Measurements from ENCODE around the gene PLAAT1. TPM values are rescaled to one million over a fixed set of nuclear protein-coding genes. Genes with fewer than 3 reads are reported as not detected.

PLAAT1 gene
- total and polyA plus RNA-seq, 11 donors = 3.9 to 11.4 (median 7.0) TPM

GRCh38 chr3:193212844-193213243, 28.2 kb upstream of the PLAAT1 start:
- 56 to 76% (median 57%) methylated on average over 1 of the region's 1 CpG for WGBS, 4 donors
- ATAC-seq = no peak
- Histone ChIP-seq H3K4me3 (no peak overlapping the region), H3K27me3 (peaks cover 0 to 5% (median 0%) of the 10 kb centered on the region in 9 donors), H3K4me1 (peaks cover 0 to 2% (median 0%) of the 10 kb centered on the region in 12 donors), H3K9me3 (no peaks in the 10 kb centered on the region), H3K27ac (no peak overlapping the region), H3K36me3 (no peaks in the 10 kb centered on the region)
- DNase-seq = no peak
- intact Hi-C loops (cut with DNase I) = no loop called here
- no peak for TF ChIP-seq CTCF (IDR thresholded peaks at IDR 0.05)
- no peak for TF ChIP-seq POLR2A (IDR thresholded peaks at IDR 0.05)

GRCh38 chr3:193214445-193214844, 26.6 kb upstream of the PLAAT1 start:
- H3K9me3 ChIP-seq = no peaks in the 10 kb centered on the region
- no peak for ATAC-seq

GRCh38 chr3:193225302-193226125, 15.5 kb upstream of the PLAAT1 start:
- Histone ChIP-seq H3K27ac (no peak overlapping the region), H3K9me3 (no peaks in the 10 kb centered on the region), H3K36me3 (no peaks in the 10 kb centered on the region), H3K4me3 (no peak overlapping the region), H3K4me1 (no peaks in the 10 kb centered on the region), H3K27me3 (no peaks in the 10 kb centered on the region)
- TF ChIP-seq CTCF (IDR thresholded peaks at IDR 0.05) = no peak
- no peak for TF ChIP-seq POLR2A (IDR thresholded peaks at IDR 0.05)
- DNase-seq (no peak), ATAC-seq (no peak)
- 87 to 92% (median 88%) methylated on average over 6 of the region's 6 CpGs for WGBS, 4 donors
- intact Hi-C loops (cut with DNase I) = no loop called here

More at GRCh38 chr3:193214445-193214844, 26.6 kb upstream of the PLAAT1 start:
- DNase-seq = no peak
- no peak overlapping the region for H3K27ac ChIP-seq
- TF ChIP-seq CTCF (IDR thresholded peaks at IDR 0.05) (no peak), POLR2A (IDR thresholded peaks at IDR 0.05) (no peak)
- intact Hi-C loops (cut with DNase I) = no loop called here
- H3K36me3 ChIP-seq = no peaks in the 10 kb centered on the region
- H3K27me3 ChIP-seq = peaks cover 0 to 5% (median 0%) of the 10 kb centered on the region in 9 donors
- no peak overlapping the region for H3K4me3 ChIP-seq
- WGBS, 4 donors = 74 to 77% (median 75%) methylated on average over 3 of the region's 3 CpGs
- H3K4me1 ChIP-seq = no peaks in the 10 kb centered on the region

- no peaks in the 10 kb centered on the region for H3K36me3 ChIP-seq
- DNase-seq (no peak), ATAC-seq (no peak)
- intact Hi-C loops (cut with DNase I) = no loop called here
- no peak overlapping the region for H3K27ac ChIP-seq
- no peaks in the 10 kb centered on the region for H3K27me3 ChIP-seq
- H3K4me1 ChIP-seq = no peaks in the 10 kb centered on the region
- no peaks in the 10 kb centered on the region for H3K9me3 ChIP-seq
- TF ChIP-seq POLR2A (IDR thresholded peaks at IDR 0.05) (no peak), CTCF (IDR thresholded peaks at IDR 0.05) (no peak)
- 89 to 93% (median 92%) methylated on average over 6 of the region's 6 CpGs for WGBS, 4 donors
- no peak overlapping the region for H3K4me3 ChIP-seq
Measured at GRCh38 chr3:193228206-193228605, 12.8 kb upstream of the PLAAT1 start.

Data from heart left ventricle (tissue), 16 donors.